GM21381 (cell line): ENCODE results near the gene TMEM214.

Source experiments
- ATAC-seq: cut with Tn5 transposase; IDR thresholded peaks from one replicate; pipeline ENCODE4 v1.9.1; 2021; ENCODE audit warnings: mild to moderate bottlenecking, moderate library complexity; ENCODE audit not compliant: unreplicated experiment

The TMEM214 gene

DNA sequence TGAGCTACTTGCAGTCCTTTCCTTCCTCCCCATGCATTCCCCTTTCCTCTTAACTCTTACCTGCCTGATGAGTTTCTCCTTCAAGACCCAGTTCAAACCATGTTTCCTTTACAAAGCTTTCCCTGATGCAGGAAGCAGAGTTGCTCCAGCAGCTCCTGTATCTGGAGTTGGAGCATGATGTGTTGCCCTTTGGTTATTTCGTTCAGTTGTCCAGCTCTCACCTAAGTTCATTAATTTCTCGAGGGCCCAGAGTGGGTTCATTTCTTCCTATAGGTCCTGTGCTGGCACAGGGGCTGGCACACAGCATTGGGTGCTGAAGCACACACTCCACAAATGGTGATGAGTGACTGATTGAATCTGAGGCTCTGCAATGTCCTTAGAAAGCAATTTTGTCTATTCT lies 23.0 kb upstream of the TMEM214 start:
- no peak for ATAC-seq

DNA sequence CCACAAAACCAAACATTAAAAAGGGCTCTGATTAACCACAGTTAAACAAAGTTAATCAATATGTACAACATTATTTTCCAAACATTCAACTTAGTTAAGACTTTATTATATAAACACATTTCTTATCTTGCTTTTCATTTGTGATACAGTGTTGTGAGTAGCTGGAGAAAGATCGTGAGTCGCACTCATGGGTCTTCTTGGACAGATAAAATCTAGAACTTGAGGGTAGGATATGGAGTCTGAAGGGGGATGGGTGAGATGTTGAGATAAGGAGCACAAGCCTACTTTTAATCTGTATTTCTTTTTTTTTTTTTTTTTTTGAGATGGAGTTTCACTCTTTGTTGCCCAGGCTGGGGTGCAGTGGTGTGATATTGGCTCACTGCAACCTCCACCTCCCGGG lies 22.6 kb upstream of the TMEM214 start:
- no peak for ATAC-seq

DNA sequence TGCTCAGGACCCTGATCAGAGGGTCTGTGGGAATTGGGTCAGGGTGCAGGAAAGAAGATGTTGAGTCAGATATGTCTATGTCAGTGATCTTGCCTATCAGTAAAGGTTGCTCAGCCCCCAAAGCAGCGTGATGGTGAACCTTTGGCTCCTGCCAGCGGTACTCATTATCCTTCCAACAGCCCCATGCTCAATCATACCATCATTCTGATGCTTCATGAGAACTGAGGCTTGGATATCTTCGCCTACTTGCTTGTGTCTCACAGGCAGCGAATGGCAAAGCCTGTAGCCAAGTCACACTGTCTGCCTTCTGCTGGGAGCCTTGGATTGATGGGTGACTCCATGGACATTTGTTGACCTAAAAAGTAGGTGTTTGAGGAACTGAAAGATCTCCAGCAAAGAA lies 19.0 kb upstream of the TMEM214 start:
- no peak for ATAC-seq

DNA sequence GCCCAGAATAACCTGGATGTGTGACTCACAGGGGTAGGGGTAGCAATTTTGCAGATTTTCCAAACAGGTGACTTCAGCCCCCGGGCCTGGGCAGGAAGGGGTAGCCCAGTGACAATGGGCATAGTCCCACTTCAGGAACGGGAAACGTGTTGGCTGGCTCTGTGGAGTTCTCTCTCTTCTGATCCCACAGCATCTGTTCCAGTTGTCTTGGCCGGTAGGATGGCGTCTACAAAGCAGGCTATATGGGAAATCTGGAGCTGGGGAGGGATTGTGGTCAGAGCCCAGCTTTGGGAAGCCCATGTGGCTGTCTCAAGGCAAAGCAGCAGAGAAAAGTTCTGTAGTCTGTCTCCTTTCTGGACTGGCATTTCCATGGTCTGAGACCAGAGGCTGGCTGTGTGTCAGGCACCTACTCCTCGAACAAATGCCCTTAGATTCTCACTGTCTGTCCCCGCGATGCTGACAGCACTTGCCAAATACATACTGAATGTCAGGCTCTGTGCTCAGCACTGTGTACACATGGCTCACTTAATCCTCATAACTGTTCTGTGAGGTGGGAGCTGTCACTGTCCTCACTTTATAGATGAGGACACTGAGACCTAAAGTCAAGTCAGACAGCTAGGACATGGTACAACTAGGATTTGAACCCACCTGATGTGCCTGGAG lies 17.9 kb upstream of the TMEM214 start:
- no peak for ATAC-seq

DNA sequence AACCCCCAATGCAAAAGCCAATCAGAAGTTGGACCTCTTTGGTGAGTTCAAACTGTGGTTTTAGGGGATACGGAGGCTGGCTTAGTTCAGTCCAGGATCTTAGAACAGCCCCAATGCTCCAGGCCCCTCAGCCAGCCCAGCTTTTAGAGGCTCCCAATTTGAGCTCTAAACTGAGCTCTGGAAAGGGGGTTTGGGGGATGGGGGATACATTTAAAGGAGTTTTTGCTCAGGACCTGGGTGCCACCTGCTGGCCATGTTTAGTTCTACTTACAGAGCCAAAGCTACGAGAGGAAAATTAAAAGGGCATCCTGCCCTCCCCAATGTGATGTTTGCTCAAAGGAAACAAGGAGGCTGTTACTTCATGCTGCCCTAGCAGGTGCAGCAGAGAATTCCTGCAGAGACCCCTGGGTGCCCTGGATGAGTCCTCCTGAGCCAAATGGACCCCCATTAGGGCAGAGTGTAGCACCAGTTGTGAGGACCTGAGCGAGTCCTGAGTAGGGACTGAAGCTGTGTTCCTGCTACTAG lies 15.9 kb upstream of the TMEM214 start:
- ATAC-seq, result no peak

DNA sequence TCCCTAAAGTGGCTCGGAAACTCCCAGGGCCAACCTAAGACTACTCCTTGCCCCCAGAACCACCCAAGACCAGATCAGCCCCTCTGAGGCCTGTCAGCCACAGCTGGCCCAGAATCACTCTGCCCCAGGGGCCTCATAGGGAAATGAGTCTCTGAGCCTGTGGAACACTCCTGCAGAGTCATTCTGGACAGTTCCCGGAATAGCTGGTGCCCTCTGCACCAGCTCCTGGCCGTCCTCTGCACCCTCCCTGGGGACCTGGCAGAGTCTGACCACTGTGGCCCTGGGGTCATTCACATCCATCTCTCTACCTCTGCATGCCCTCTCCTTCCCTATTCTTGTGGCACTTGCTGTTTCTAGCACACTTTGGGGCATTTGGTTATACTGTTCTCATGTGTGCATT lies 14.6 kb upstream of the TMEM214 start:
- no peak for ATAC-seq

DNA sequence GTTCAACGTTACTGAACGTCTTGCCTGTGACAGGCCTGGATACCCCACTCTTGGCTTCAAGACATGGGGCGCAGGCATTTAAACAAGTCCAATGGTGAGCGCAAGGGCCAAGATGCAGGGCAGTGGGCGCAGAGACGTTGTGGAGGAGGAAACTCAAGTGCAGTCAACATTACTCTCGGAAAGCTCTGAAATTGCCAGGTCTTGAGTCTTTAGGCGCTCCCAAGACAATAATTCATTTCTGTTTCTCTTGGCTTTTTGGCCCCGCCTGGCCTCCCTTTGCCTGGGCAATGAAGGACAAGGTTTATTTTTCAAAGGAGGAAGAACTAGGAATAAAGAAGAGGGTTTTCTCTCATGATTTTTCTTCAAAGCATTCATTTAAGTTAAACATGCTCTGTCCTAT lies 13.3 kb upstream of the TMEM214 start:
- ATAC-seq, result no peak

DNA sequence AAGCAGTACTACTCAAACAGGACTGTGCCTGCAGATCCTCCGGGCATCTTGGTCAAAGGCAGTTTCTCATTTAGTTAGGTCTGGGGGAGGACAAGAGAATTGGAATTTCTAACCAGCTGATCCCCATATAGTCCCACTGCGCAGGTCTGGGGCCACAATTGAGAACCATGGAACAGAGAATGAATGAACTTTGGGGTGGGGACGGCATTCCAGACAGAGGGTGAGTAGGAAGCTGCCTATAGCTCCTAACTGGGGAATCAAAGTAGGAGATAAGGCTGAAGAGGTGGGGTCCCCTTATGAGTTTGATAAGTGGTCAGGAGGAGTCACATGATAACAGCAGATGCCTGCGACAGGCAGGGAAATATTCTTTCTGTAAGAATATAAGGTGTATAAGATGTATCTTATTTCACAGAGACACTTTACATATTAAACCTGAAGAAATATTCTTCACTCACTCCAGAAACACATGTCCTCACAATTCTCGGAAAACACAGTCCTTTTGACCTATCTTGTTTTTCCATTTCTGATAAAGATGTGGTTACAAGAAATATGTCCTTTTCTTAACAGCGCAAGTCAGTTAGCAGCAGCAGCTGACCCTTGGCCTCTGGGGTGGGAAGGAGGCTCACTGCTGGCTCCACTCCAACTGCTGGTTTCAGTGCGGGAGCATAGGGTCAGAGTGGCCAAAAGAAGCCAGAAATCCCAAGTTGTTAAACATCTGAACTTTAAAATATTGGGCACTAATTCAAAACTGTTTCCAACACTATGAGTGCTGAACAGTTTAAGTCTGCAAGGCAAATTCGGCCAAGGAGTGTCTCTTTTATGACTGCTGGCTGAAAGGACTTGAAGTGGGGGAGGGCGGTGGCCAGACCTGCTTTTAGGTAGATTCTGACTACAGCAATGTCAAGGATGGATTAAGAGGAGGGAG lies 12.6 kb upstream of the TMEM214 start:
- ATAC-seq, result no peak

DNA sequence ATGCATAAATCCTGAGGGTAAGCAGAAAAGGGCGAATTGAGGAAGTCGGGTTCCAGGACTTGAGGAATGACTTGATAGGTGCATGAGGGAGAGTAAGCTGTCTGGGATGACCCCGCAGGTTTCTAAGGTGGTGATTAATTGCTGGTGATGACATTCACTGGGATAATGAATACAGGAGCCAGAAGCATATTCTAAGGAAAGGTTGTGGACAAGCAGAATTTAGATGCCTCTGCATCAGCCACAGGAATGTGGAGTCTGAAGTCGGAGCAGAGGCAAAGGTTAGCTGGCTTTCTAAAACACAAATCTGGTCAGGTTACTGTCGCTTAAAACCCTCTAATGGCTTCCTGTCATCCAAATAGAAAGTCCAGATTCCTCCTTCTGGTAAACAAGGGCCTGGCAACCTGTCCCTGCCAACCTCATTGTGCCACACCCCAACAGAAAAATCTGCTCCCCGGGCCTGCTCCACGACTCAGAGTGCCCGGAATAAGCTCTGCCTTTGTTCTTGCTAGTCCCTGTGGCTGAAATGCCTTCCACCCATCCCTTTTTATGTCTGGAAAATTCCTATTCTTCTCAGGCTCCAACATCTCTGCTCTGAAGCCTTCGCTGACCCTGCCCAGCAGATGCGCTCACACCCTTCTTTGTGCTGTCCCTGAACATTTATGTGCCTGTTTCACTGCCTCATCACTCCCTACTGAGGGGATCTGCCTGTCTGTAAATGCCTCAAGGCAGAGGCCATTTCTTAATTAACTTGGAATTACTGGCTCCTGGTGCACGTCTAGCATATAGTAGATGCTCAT lies 11.3 kb upstream of the TMEM214 start:
- no peak for ATAC-seq

DNA sequence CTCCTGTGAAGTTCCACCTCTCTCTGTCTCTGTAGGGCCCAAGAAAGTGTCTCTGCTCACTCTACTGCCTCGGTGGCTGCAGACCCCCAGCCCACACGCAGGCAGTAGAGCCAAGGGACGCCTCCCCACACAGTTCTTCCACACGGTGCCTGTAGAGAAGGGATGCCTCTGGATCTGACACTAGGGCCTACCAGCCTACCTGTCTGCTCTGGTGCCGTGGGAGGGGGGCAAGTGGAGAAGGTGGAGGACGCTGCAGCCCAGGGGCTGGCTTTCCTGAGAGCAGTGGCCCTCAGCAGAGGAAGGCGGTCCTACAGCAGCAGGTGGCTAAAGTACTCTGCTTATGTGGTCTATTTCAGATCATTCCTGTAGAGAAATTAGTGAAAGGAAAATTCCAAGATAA lies 9.0 kb upstream of the TMEM214 start:
- no peak for ATAC-seq

DNA sequence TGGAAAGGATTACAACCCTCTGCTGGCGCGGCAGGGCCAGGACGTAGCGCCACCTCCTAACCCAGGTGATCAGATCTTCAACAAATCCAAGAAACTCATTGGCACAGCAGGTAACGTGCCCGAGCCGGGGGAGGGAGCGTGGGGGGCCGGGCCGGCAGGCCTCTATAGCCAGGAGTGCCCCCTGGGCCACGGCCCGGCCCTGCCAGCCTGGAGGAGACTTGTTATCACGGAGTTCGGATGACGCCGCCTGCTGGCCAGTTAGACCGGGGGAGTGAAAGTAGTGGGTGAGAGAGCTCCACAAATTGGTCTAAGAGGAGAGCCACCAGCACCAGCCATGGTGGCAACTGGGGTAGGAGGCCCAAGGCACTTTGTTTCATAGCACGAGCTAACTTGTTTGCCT lies 8.6 kb upstream of the TMEM214 start:
- no peak for ATAC-seq

DNA sequence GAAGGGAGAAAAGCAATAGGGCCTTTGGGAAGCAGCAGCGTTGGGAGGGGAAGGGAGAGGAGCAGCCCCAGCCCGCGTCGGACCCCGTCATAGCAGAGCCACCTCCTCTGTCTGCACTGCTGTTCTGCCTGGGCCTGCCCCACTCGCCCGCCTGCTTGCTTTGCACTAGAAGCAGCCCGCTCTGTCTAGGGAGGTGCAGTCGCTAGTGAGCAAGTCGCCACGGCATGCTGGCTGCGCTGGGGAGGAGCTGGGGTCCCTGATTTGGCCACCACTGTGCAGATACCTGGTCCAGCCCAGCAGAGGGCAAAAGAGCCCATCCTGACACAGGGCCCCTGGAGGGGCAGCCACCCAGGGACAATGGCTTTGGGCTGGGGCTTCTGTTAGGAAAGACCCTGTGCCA lies 8.0 kb upstream of the TMEM214 start:
- ATAC-seq, result no peak

DNA sequence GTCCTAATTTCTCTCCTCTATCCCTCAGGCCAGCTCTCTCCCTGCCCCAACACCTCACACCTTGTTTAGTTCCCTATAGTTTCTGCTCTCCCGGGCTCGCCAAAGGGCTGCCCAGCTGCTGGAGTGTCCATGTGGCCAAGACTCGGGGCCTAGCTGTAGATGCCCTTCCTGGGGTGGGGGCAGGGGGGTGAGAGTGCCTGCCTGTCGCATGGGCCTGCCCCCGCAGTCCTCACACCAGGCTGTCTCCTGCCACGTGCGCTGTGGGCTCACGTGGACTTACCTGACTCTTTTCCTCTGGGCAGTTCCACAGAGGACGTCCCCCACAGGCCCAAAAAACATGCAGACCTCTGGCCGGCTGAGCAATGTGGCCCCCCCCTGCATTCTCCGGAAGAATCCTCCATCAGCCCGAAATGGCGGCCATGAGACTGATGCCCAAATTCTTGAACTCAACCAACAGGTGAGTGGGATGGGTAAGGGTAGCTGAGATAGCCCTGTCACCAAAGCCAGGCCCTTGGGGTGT lies 7.4 kb upstream of the TMEM214 start:
- ATAC-seq, result no peak

DNA sequence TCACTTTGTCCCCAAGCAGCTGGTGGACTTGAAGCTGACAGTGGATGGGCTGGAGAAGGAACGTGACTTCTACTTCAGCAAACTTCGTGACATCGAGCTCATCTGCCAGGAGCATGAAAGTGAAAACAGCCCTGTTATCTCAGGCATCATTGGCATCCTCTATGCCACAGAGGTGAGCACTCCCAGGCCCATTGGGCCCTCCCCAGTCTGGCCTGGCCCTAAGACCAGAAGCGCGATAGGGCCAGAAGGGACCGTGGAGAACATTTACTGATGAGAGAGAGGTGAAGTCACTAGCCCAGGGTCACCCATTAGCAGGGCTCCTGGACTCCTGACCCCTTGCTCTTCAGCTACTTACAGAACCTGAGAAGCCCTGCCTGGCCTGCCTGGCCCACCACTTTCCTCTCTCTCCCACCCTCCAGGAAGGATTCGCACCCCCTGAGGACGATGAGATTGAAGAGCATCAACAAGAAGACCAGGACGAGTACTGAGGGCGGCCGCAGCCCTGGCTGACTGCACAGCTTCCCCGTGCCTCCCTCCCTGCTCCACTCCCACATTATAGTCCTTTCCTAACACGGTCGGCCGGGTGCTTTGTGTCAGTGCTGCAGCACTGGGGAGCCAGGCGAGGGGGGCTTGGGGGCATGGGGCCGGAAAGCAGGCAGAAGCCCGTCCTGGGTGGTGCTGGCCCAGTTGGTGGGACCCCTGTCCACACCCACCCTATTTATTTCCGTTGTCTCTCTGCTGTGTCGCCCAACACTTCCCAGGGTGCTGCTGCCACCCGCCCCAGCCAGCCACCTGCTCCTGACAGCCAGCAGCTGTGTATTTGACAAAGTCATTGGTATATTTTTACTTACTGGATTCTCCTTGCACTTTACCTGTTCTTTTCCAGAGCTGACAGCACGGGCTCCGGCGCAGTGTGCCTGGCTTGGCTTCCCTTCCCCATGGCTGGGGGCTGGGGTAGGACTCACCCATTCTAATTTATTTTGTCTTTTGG lies 6.6 kb upstream of the TMEM214 start:
- no peak for ATAC-seq

DNA sequence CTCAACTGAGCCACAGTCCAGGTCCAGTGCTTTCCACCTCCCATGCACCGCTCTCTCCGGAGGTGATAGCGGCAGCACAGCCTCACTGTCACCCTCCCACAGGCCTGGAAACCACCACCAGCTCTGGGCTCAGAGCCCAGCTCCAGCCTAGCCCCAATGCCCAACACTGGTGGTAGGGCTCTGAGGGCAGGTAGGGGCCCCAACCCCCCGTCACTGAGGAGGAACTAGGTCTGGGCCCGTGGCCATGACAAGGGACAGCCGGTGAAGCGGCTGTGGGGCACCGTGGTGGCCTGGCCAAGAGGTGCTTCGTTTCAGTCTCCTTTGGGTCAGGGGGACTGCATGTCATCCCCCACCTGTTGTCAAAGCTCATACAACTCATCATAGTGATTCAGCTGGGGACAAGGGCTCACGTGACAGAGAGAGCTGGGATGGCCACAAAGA lies 5.5 kb upstream of the TMEM214 start:
- ATAC-seq, result no peak

DNA sequence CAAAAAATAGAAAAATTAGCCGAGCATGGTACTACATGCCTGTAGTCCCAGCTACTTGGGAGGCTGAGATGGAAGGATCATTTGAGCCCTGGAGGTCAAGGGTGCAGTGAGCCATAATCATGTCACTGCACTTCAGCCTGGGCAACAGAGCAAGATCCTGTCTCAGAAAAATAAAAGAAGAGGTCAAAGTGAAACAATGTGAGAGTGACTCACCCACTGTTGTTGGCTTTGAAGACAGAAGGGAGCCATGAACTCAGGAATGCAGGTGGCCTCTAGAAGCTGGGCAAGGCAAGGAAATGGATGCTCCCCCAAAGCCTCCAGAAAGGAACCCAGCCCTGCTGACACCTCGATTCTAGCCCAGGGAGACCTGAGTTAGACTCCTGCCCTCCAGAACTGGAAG lies 3.7 kb upstream of the TMEM214 start:
- ATAC-seq, result no peak

DNA sequence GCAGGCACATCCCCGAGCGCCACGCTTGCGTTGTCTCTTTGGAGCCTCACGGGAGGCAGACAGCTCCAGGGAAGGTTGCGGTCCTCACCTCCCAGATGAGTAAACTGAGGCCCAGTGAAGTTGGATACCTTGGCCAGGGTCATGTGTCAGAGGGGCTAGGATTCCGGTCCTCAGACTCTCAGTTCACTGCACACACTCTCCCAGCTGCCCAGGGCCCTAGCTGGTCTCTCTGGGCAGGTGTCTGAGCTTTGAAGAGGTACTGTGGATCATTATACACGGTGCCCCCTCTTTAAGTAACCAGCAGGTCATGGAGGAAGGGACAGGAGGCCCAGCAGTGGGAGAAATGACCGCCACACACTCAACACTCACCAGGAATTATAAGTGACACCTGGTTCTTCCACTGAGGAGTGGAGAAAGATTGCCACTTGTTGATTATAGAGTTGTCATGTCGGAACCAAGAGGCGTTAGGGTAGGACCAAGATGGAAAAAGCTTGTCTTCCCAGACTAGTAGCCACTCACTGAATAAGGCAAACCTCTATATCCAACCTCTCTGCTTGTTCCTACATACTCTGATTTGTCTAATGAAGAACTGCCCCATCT lies 588 bp downstream of the TMEM214 start:
- no peak for ATAC-seq

DNA sequence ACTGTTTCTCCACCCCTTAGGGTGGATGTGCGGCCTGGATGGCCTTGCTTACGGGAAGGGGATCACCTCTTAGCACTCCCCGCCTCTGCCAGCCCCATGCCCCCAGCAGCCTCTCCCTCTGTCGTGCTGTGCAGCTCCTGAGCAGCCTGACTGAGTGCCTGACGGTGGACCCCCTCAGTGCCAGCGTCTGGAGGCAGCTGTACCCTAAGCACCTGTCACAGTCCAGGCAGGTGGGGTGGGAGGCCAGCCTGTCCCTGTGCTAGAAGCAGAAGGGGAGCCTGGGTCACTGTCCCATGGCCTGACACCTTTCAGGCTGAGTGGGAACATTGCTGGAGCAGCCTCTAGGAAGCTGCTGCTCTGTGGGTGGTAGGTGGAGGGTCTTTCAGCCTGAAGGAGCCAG lies 5.2 kb downstream of the TMEM214 start:
- ATAC-seq, result no peak

DNA sequence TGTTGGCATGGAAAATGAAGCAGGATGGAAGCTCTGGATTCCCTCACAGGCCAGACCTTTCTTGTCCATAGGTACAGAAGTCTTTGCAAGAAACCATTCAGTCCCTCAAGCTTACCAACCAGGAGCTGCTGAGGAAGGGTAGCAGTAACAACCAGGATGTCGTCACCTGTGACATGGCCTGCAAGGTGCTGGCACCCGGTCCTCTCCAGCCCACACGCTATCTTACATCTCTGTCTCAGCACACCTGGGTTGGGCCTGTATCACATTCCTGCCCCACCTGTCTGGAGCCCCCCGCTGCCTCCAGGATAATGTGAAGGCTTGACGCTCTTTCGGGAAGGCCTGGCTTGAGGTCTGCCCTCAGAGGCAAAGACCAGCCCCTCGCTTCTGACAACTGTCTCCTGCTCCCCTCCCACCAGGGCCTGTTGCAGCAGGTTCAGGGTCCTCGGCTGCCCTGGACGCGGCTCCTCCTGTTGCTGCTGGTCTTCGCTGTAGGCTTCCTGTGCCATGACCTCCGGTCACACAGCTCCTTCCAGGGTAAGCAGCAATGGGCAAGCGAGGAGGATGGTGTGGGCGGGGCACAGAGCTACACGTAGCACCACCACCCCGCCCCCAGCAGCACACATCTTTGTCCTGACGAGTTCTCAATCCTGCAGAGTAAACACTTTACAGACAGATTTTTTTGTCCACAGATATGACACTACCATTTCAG lies 6.0 kb downstream of the TMEM214 start:
- no peak for ATAC-seq
